ENCODE measurements around the gene DMXL2.
"Not testable (repeated sequence)": the region's sequence is repeated elsewhere in the genome, so short reads cannot be mapped to it uniquely, and the experiment has no call there.

DMXL2 gene

GRCh38 chr15:51622604-51623370 is at the start of gene DMXL2:
Gene DMXL2, minus strand, starts transcription at chr15:51622771. Its CDS starts 226 bp downstream, at chr15:51622545.
- DNase-seq = peak; percentile 97

- peak; percentile 65 for DNase-seq
Measured at GRCh38 chr15:51672155-51672687, 49.6 kb upstream of the DMXL2 start.

- DNase-seq = no peak
Measured at GRCh38 chr15:51669381-51669780, 46.8 kb upstream of the DMXL2 start.

- no peak for DNase-seq
Measured at GRCh38 chr15:51668446-51668845, 45.9 kb upstream of the DMXL2 start.

GRCh38 chr15:51667478-51667877 is 44.9 kb upstream of the DMXL2 start:
- no peak for DNase-seq

- no peak for DNase-seq
Measured at GRCh38 chr15:51661072-51661471, 38.5 kb upstream of the DMXL2 start.

GRCh38 chr15:51658664-51659063 is 36.1 kb upstream of the DMXL2 start:
- DNase-seq = no peak

GRCh38 chr15:51655401-51656057 is 33.0 kb upstream of the DMXL2 start:
- DNase-seq = not testable (repeated sequence)

- no peak for DNase-seq
Measured at GRCh38 chr15:51652084-51652668, 29.6 kb upstream of the DMXL2 start.

GRCh38 chr15:51649659-51650521 is 27.3 kb upstream of the DMXL2 start:
- DNase-seq = peak; percentile 87

GRCh38 chr15:51648643-51649042 is 26.1 kb upstream of the DMXL2 start:
- not testable (repeated sequence) for DNase-seq

GRCh38 chr15:51648101-51648500 is 25.5 kb upstream of the DMXL2 start:
- DNase-seq = not testable (repeated sequence)

- peak; percentile 73 for DNase-seq
Measured at GRCh38 chr15:51647128-51647562, 24.6 kb upstream of the DMXL2 start.

GRCh38 chr15:51642696-51643095 is 20.1 kb upstream of the DMXL2 start:
- no peak for DNase-seq

GRCh38 chr15:51641490-51642130 is 19.0 kb upstream of the DMXL2 start:
- no peak for DNase-seq

GRCh38 chr15:51634591-51635198 is 12.1 kb upstream of the DMXL2 start:
- no peak for DNase-seq

GRCh38 chr15:51629612-51630011 is 7.0 kb upstream of the DMXL2 start:
- DNase-seq = no peak

- DNase-seq = no peak
Measured at GRCh38 chr15:51625236-51625635, 2.7 kb upstream of the DMXL2 start.

- DNase-seq = no peak
Measured at GRCh38 chr15:51624022-51624421, 1.5 kb upstream of the DMXL2 start.

- DNase-seq = peak; percentile 38
Measured at GRCh38 chr15:51623386-51623938, 891 bp upstream of the DMXL2 start.

GRCh38 chr15:51621936-51622603 is 501 bp downstream of the DMXL2 start:
- DNase-seq = peak; percentile 88
